HAP-1 (cell line): ENCODE data around the gene FAM107B.

Experiments used
- DNase-seq, 2 experiments: peaks; one replicate each; pipeline ENCODE4 v3.0.0-alpha.2; 2016 to 2020; ENCODE audit warnings: low spot score in 2 of 2
- H3K27me3 ChIP-seq: fragments of 250-450 bp; sonication (Bioruptor Pico); 2 replicates; pipeline ENCODE4 v1.5.1; 2020; ENCODE audit warnings: low read depth, mild to moderate bottlenecking, moderate library complexity
- H3K36me3 ChIP-seq: fragments of 250-450 bp; sonication (Bioruptor Pico); replicated peaks from 2 replicates; pipeline ENCODE4 v1.5.1; 2020; ENCODE audit warnings: mild to moderate bottlenecking
- H3K4me1 ChIP-seq: fragments of 250-450 bp; sonication (Bioruptor Pico); 2 replicates; pipeline ENCODE4 v1.5.1; 2020; ENCODE audit warnings: mild to moderate bottlenecking
- H3K4me3 ChIP-seq: fragments of 250-450 bp; sonication (Bioruptor Pico); 2 replicates; pipeline ENCODE4 v1.5.1; 2020; ENCODE audit warnings: mild to moderate bottlenecking, moderate library complexity
- H3K9me3 ChIP-seq: fragments of 250-450 bp; sonication (Bioruptor Pico); 2 replicates; pipeline ENCODE4 v1.5.1; 2020; ENCODE audit warnings: mild to moderate bottlenecking, moderate library complexity
- in situ Hi-C: fragments of 300-500 bp; cut with MboI; formaldehyde crosslinking; loops from 3 replicates; pipeline ENCODE4 v1.14.3; 2020; ENCODE audit warnings: low sequenced_read_pairs, inconsistent platforms, mixed read lengths

Gene FAM107B

GRCh38 chr10:14549496-14549895 lies 225.2 kb downstream of the FAM107B start:
- Histone ChIP-seq H3K4me1 (no peaks in the 10 kb centered on the region), H3K27me3 (no peaks in the 10 kb centered on the region), H3K4me3 (no peak overlapping the region), H3K36me3 (no peaks in the 10 kb centered on the region), H3K9me3 (no peaks in the 10 kb centered on the region)
- DNase-seq, result no peak
- in situ Hi-C loops, result no loop called here

DNA sequence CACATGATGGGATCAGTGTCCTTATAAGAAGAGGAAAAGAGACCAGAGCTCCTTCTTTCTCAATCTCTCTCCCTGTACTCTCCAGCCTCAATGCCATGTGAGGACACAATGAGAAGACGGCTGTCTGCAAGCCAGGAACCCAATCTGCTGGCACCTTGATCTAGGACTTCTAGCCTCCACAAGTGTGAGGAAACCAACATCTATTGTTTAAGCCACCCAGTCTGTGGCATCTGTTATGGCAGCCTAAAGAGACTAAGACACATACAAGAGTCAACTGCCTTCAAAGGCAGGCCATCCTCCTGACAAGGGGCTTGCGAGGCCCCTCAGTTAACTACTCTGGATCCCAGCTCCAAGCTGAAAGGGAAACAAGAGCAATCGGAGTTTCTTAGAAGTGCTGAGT lies 225.7 kb downstream of the FAM107B start:
- Histone ChIP-seq H3K27me3 (no peaks in the 10 kb centered on the region), H3K4me3 (no peak overlapping the region), H3K36me3 (no peaks in the 10 kb centered on the region), H3K4me1 (no peaks in the 10 kb centered on the region), H3K9me3 (no peaks in the 10 kb centered on the region)
- in situ Hi-C loops, result no loop called here
- DNase-seq, result no peak

DNA sequence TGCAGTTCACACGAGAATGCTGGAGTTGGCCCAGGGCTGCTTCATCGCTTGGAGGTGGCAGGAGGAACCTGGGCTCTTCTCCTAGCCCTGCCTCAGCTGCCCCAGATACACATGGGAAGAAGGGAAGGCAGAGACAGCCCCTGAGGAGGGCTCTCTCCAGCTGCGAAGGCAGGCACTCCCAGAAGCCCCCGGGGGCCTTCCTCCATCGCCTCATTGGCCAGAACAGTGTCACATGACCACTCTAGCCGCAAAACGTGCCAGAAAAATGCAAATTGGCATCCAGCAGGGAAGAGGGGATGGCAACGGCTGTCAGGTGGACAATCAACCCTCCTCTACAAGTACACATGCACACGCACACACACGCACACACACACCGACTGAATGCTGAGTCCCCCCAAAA lies 226.2 kb downstream of the FAM107B start:
- Histone ChIP-seq H3K27me3 (no peaks in the 10 kb centered on the region), H3K36me3 (no peaks in the 10 kb centered on the region), H3K4me3 (no peak overlapping the region), H3K9me3 (no peaks in the 10 kb centered on the region), H3K4me1 (no peaks in the 10 kb centered on the region)
- in situ Hi-C loops, result no loop called here
- no peak for DNase-seq

- DNase-seq, result peak in 1 of 2 experiments; percentile 17
- H3K9me3 ChIP-seq, result no peaks in the 10 kb centered on the region
- no peaks in the 10 kb centered on the region for H3K36me3 ChIP-seq
- in situ Hi-C loops, result no loop called here
- H3K4me1 ChIP-seq, result no peaks in the 10 kb centered on the region
- H3K4me3 ChIP-seq, result no peak overlapping the region
- no peaks in the 10 kb centered on the region for H3K27me3 ChIP-seq
These were observed 226.9 kb downstream of the FAM107B start for GRCh38 chr10:14547816-14548215.

GRCh38 chr10:14545827-14546226 lies 228.9 kb downstream of the FAM107B start:
- no peaks in the 10 kb centered on the region for H3K9me3 ChIP-seq
- no peak for DNase-seq
- H3K4me3 ChIP-seq, result no peak overlapping the region
- in situ Hi-C loops, result no loop called here
- no peaks in the 10 kb centered on the region for H3K27me3 ChIP-seq
- no peaks in the 10 kb centered on the region for H3K4me1 ChIP-seq
- no peaks in the 10 kb centered on the region for H3K36me3 ChIP-seq

DNA sequence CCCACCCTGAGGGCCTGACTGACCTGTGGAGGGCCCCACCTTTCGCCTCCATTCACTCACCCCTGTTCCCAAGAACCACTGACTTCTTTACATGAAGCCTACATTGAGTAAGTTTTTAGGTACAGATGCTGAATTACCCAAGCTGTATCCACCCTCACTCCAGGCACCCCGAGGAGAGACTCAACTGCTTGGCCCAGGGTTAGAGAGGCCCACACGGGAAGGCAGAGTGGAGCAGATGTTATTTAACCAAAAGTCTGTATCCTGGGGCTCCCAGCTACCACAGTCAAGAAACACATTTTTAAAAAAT lies 230.8 kb downstream of the FAM107B start:
- H3K36me3 ChIP-seq, result no peaks in the 10 kb centered on the region
- H3K9me3 ChIP-seq, result no peaks in the 10 kb centered on the region
- no peaks in the 10 kb centered on the region for H3K27me3 ChIP-seq
- in situ Hi-C loops, result no loop called here
- no peaks in the 10 kb centered on the region for H3K4me1 ChIP-seq
- no peak for DNase-seq
- H3K4me3 ChIP-seq, result no peak overlapping the region

DNA sequence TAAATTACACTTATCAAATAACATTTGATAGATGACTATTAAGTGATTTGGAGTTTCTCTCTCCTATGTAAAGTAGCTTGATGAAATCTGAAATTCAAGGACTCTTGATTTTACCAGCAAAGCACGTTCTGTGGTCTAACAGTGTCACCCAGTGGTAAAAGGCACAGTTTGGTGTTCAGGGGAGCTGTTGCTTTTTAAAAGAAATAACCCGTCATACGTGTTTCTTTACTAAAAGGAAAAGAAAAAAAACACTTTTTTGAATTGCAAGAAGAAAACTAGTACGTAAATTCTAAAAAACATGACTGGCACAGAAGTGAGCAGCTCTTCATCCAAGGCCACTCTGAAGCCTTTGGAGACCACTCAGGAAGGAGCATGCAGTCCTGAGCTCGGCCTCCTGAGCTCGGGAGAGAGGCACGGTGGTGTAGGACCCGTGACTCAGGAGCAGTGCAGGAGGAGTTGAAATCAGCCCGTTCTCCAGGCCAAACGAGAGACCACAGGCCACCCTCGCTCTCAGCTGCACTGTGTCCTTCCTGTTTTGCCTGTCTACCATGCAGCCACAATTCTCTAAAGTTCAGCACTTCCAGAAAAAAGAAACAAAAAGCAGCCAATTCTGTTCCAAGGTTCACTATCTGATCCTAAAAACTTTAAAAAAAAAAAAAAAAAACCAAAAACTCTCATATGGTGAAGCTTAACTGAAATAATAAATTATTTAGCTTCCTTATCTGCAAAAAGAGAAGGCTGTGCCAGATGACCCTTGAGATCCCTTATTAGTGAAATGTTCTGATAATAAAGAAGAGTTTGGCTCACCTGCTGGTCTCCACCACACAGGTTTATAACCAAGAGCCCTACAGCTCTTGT lies 231.4 kb downstream of the FAM107B start:
- Histone ChIP-seq H3K4me3 (no peak overlapping the region), H3K4me1 (no peaks in the 10 kb centered on the region), H3K36me3 (no peaks in the 10 kb centered on the region), H3K9me3 (no peaks in the 10 kb centered on the region), H3K27me3 (no peaks in the 10 kb centered on the region)
- DNase-seq, result no peak
- in situ Hi-C loops, result no loop called here

DNA sequence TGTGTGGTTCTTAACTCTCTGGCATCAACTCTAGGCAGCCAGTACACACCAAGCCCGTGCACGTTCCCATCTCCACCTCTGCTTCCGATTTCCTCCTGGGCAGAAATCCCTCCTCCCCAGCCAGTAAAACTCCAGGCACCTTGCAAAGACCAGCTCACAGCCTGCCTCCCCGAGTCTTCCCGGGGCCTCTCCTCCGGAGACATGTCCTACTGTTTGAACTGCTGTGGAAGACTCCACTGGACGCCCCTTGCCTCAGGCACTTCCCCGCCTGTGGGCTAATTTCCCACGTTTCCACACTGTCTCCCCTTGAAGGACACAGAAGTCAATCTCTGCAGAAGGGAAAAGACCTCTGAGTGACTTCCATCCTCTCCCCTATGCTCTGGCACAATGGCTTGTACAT lies 233.3 kb downstream of the FAM107B start:
- Histone ChIP-seq H3K36me3 (no peaks in the 10 kb centered on the region), H3K27me3 (no peaks in the 10 kb centered on the region), H3K4me3 (no peak overlapping the region), H3K9me3 (no peaks in the 10 kb centered on the region), H3K4me1 (no peaks in the 10 kb centered on the region)
- DNase-seq, result no peak
- in situ Hi-C loops, result no loop called here

DNA sequence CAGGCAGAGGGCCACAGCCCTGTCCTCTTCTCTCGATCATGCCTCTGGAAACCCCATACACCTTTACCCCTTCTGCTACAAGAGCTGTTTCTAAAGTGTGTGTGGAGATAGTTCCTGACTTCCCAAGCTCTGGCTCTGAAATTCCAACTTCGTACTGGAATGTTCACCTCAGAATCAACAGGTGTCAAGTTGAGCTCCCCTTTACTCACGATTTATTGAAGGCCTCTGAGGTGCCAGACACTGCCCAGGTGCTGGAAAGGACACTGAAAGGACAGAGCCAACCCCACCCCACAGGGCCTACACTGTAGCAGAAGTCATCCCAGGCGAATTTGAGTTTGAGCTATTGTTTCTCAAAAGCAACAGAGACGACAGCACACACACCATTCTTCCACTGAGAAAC lies 234.1 kb downstream of the FAM107B start:
- no peaks in the 10 kb centered on the region for H3K9me3 ChIP-seq
- in situ Hi-C loops, result no loop called here
- H3K36me3 ChIP-seq, result no peaks in the 10 kb centered on the region
- no peaks in the 10 kb centered on the region for H3K27me3 ChIP-seq
- no peak overlapping the region for H3K4me3 ChIP-seq
- H3K4me1 ChIP-seq, result peaks cover under 1% of the 10 kb centered on the region; the same call in 1 of the 2 replicates
- DNase-seq, result no peak

GRCh38 chr10:14540062-14540461 lies 234.6 kb downstream of the FAM107B start:
- Histone ChIP-seq H3K27me3 (no peaks in the 10 kb centered on the region), H3K4me1 (peaks cover 5% of the 10 kb centered on the region), H3K4me3 (no peak overlapping the region), H3K36me3 (no peaks in the 10 kb centered on the region), H3K9me3 (no peaks in the 10 kb centered on the region)
- DNase-seq, result no peak
- in situ Hi-C loops, result no loop called here

DNA sequence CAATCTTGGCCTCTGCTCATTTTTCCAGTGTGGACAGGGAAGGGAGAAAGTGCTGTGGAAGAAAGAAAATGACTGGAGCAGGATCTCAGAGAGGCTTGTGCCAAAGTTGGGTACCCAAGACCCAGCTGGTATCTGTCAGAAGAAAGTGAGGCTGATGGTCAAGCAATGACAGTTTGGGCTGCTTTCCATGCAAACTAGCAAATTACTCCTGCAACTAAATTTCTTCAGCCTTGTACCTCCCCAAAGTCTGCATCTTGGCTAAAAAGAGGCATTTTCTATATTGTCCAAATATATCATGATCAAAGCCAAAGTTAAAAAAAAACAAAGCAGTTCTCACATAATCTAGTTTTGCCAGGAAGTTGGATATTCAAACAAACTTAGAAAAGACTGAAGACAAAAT lies 235.5 kb downstream of the FAM107B start:
- no peak overlapping the region for H3K4me3 ChIP-seq
- no peaks in the 10 kb centered on the region for H3K27me3 ChIP-seq
- DNase-seq, result no peak
- no peaks in the 10 kb centered on the region for H3K9me3 ChIP-seq
- no peaks in the 10 kb centered on the region for H3K36me3 ChIP-seq
- in situ Hi-C loops, result no loop called here
- H3K4me1 ChIP-seq, result peaks cover 5% of the 10 kb centered on the region

GRCh38 chr10:14536241-14537213 lies 238.2 kb downstream of the FAM107B start:
- H3K9me3 ChIP-seq, result no peaks in the 10 kb centered on the region
- no peak overlapping the region for H3K4me3 ChIP-seq
- DNase-seq, result peak; percentile 41 to 81
- in situ Hi-C loops, result no loop called here
- no peaks in the 10 kb centered on the region for H3K27me3 ChIP-seq
- H3K36me3 ChIP-seq, result no peaks in the 10 kb centered on the region
- peaks cover 5% of the 10 kb centered on the region for H3K4me1 ChIP-seq

DNA sequence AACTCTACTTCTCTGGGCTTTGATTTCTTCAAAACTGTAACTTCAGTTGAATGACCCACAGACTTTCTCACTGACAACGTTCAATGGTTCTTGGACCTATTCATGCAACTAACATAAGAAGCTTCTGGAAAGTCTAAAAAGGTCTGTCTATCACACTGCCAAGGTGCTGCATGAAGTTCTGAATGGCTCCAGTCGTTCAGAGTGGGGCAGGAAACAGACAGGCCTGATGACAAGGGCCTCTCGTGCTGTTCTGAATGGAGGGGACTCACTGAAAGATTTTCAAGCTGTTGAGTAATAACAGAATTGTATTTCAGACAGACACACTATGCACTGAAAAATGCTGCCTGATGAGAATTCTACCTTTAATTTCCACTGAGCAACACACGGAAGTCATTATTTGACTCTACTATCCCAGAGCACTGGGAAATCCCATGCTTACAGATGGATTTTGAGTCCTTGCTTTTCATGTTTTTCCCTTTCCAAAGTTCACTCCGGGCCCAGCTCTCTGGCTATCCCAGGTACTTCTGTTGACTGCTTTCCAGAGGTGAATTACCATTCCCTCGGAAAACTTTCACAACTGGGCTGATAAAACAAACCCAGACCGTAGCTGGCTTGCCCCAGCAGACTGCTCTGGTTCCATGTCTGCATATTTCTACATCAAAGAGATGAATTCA lies 239.1 kb downstream of the FAM107B start:
- Histone ChIP-seq H3K9me3 (no peaks in the 10 kb centered on the region), H3K4me3 (no peak overlapping the region), H3K36me3 (no peaks in the 10 kb centered on the region), H3K4me1 (peaks cover 5% of the 10 kb centered on the region), H3K27me3 (no peaks in the 10 kb centered on the region)
- no peak for DNase-seq
- in situ Hi-C loops, result no loop called here

GRCh38 chr10:14534152-14534551 lies 240.5 kb downstream of the FAM107B start:
- no peak overlapping the region for H3K4me3 ChIP-seq
- H3K4me1 ChIP-seq, result peaks cover 5% of the 10 kb centered on the region
- in situ Hi-C loops, result no loop called here
- DNase-seq, result no peak
- H3K27me3 ChIP-seq, result no peaks in the 10 kb centered on the region
- no peaks in the 10 kb centered on the region for H3K9me3 ChIP-seq
- no peaks in the 10 kb centered on the region; the same call in 1 of the 2 replicates for H3K36me3 ChIP-seq
